Measurements from ENCODE around the gene KIF6.

GRCh38 chr6:39465539-39465938, 259.7 kb downstream of the KIF6 start:
- TF ChIP-seq CTCF (IDR thresholded peaks at IDR 0.05) (no peak), POLR2A (IDR thresholded peaks at IDR 0.05) (no peak)
